H1 (cell line): ENCODE data around the gene ALPL. TPM values are rescaled to one million over a fixed set of nuclear protein-coding genes. Genes with fewer than 3 reads are reported as not detected.

Experiments
- E2F6 ChIP-seq: IDR thresholded peaks from 2 replicates; pipeline ENCODE4 v1.6.1; 2012; ENCODE audit warnings: inconsistent platforms
- EGR1 ChIP-seq: IDR thresholded peaks from 2 replicates; pipeline ENCODE4 v1.6.1; 2011; ENCODE audit warnings: low read depth, low read length, borderline replicate concordance
- NANOG ChIP-seq: IDR thresholded peaks from 2 replicates; pipeline ENCODE4 v1.6.1; 2011; ENCODE audit warnings: low read length, low read depth, mild to moderate bottlenecking, inconsistent platforms; ENCODE audit not compliant: insufficient read depth, poor library complexity, severe bottlenecking
- RAD21 ChIP-seq, 2 experiments: IDR thresholded peaks in 1 of 2; conservative IDR thresholded peaks in 1 of 2; 2 replicates each; pipeline ENCODE4 v1.6.1; 2011; ENCODE audit warnings: low read depth in 2 of 2, low read length in 2 of 2, improper control_type of control experiment in 1 of 2, inconsistent platforms in 1 of 2, mild to moderate bottlenecking in 1 of 2, moderate library complexity in 1 of 2
- SIRT6 ChIP-seq: IDR thresholded peaks from one replicate; pipeline ENCODE4 v1.7.1; 2012; ENCODE audit warnings: low read length, inconsistent platforms
- polyA plus RNA-seq, 7 experiments: library from polyadenylated mRNA; depleted of rRNA in 3 of 7; stranded (reverse) in 5 of 7; unstranded in 2 of 7; fragments of >200 nt in 5 of 7; fragments of 200-250 nt in 2 of 7; gene quantifications; 1 replicate in 5 of 7; 2 replicates in 1 of 7; 4 replicates in 1 of 7; pipeline versions ENCODE4 v1.2.1 to v1.2.3, GENCODE V29; 2011 to 2013; ENCODE audit warnings: missing spikeins in 2 of 7, mixed read lengths in 2 of 7
- total RNA-seq: library from RNA; stranded (reverse); fragmentation: NEBNext Ultra II Directional; extraction: Animal tissue kit (Norgen Biotek cat#: 25700); gene quantifications from 2 replicates; pipeline ENCODE4 v1.2.1, GENCODE V29; 2021

The ALPL gene
- total and polyA plus RNA-seq, 2 of the 8 experiments (the other 6 are each of a cell fraction or from before 2014, with no cell fraction given): 175 to 362 TPM

- TF ChIP-seq EGR1 (no peak), RAD21 (IDR thresholded peaks at IDR 0.05 in 1 of 2, conservative IDR thresholded peaks at IDR 0.05 in 1 of 2; ENCODE audit: low read depth in 2 of 2, low read length in 2 of 2) (no peak), SIRT6 (no peak), NANOG (no peak), E2F6 (no peak)
Measured at GRCh38 chr1:21610027-21610426, 100.8 kb downstream of the ALPL start (continued).
